Keratinocyte (primary cell): Measurements from ENCODE around the gene TSPYL2. TPM values are rescaled to one million over a fixed set of nuclear protein-coding genes. Genes with fewer than 3 reads are reported as not detected.

Experiments used
- DNase-seq: peaks from one replicate; pipeline ENCODE4 v3.0.0-alpha.2; 2011; ENCODE audit warnings: low read depth, missing footprints, low spot score
- FAIRE-seq: peaks from 2 replicates; lab custom pipeline; 2011; peaks lifted over from hg19 to GRCh38; lab: Jason Lieb, UNC
- H2AFZ ChIP-seq: 2 replicates; pipeline ENCODE4 v1.6.0; 2012; ENCODE audit warnings: low read length, control low read depth, inconsistent platforms; ENCODE audit not compliant: control insufficient read depth
- H3K27ac ChIP-seq: 2 replicates; pipeline ENCODE4 v1.5.1; 2011; ENCODE audit warnings: low read length; ENCODE audit not compliant: control insufficient read depth, insufficient read depth
- H3K27me3 ChIP-seq: 3 replicates; pipeline ENCODE4 v1.6.0; 2011; ENCODE audit warnings: low read length; ENCODE audit not compliant: control insufficient read depth, insufficient read depth; ENCODE audit errors: extremely low read depth
- H3K36me3 ChIP-seq, 2 experiments: 2 replicates in 1 of 2; 3 replicates in 1 of 2; pipeline ENCODE4 v1.5.1; 2011; ENCODE audit warnings: low read length in 2 of 2, mild to moderate bottlenecking in 1 of 2; ENCODE audit not compliant: control insufficient read depth in 2 of 2, insufficient read depth in 2 of 2; ENCODE audit errors: extremely low read depth in 1 of 2
- H3K4me1 ChIP-seq: 3 replicates; pipeline ENCODE4 v1.5.1; 2011; ENCODE audit warnings: low read length; ENCODE audit not compliant: control insufficient read depth, insufficient read depth; ENCODE audit errors: extremely low read depth
- H3K4me2 ChIP-seq: 3 replicates; pipeline ENCODE4 v1.6.0; 2011; ENCODE audit warnings: low read depth, low read length; ENCODE audit not compliant: control insufficient read depth, insufficient read depth; ENCODE audit errors: extremely low read depth
- H3K4me3 ChIP-seq, 3 experiments: fragments of 200-600 bp in 1 of 3; sonication (generic) in 1 of 3; 2 replicates in 2 of 3; 3 replicates in 1 of 3; pipeline ENCODE4 v1.5.1; 2011 to 2016; ENCODE audit warnings: low read length in 3 of 3, mild to moderate bottlenecking in 3 of 3, control low read depth in 2 of 3, inconsistent platforms in 1 of 3, low read depth in 1 of 3, mixed read lengths in 1 of 3, mixed run types in 1 of 3, moderate library complexity in 1 of 3; ENCODE audit not compliant: control insufficient read depth in 2 of 3, insufficient read depth in 2 of 3; ENCODE audit errors: extremely low read depth in 1 of 3
- H3K79me2 ChIP-seq: 2 replicates; pipeline ENCODE4 v1.6.0; 2012; ENCODE audit warnings: low read length; ENCODE audit not compliant: control insufficient read depth, insufficient read depth
- H3K9ac ChIP-seq: 3 replicates; pipeline ENCODE4 v1.6.0; 2011; ENCODE audit warnings: low read length; ENCODE audit not compliant: control insufficient read depth, insufficient read depth; ENCODE audit errors: extremely low read depth
- H3K9me1 ChIP-seq: 3 replicates; pipeline ENCODE4 v1.6.0; 2011; ENCODE audit warnings: low read length; ENCODE audit not compliant: control insufficient read depth, insufficient read depth; ENCODE audit errors: extremely low read depth
- H3K9me3 ChIP-seq: 2 replicates; pipeline ENCODE4 v1.5.1; 2012; ENCODE audit warnings: low read depth, low read length; ENCODE audit not compliant: control insufficient read depth
- H4K20me1 ChIP-seq: 3 replicates; pipeline ENCODE4 v1.6.0; 2011; ENCODE audit warnings: low read length; ENCODE audit not compliant: control insufficient read depth, insufficient read depth; ENCODE audit errors: extremely low read depth
- CTCF ChIP-seq, 3 experiments: IDR thresholded peaks in 1 of 3; conservative IDR thresholded peaks in 1 of 3; optimal IDR thresholded peaks in 1 of 3; 2 replicates in 2 of 3; 3 replicates in 1 of 3; pipeline versions ENCODE3 to v1.5.1; 2011; ENCODE audit warnings: low read length in 3 of 3, mild to moderate bottlenecking in 3 of 3, moderate library complexity in 2 of 3, control low read depth in 1 of 3, inconsistent platforms in 1 of 3; ENCODE audit not compliant: insufficient read depth in 2 of 3; ENCODE audit errors: extremely low read depth in 1 of 3
- EZH2 ChIP-seq: IDR thresholded peaks from one replicate; pipeline ENCODE4 v1.6.1; 2012; ENCODE audit warnings: inconsistent platforms, mild to moderate bottlenecking, low read length, moderate library complexity
- dilution Hi-C: fragments of 300-500 bp; cut with MboI; formaldehyde crosslinking; loops from one replicate; pipeline ENCODE4 v1.7.0; 2020; ENCODE audit warnings: low sequenced_read_pairs; ENCODE audit not compliant: extremely low pct_ligation_motif_present
- polyA plus RNA-seq, 5 experiments: library from polyadenylated mRNA; depleted of rRNA in 3 of 5; stranded (reverse) in 3 of 5; stranded (forward) in 1 of 5; unstranded in 1 of 5; fragments of >200 nt; gene quantifications; 1 replicate in 1 of 5; 2 replicates in 3 of 5; 3 replicates in 1 of 5; pipeline versions ENCODE4 v1.2.1 to v1.2.3, GENCODE V29; 2011 to 2012; ENCODE audit warnings: missing spikeins in 2 of 5, low read depth in 1 of 5, low replicate concordance in 1 of 5

Gene TSPYL2
- polyA plus RNA-seq, 1 donor (not counting 4 experiments of a cell fraction or from before 2014, with no cell fraction given), result 17.9 TPM

- FAIRE-seq, result no peak
- peak overlapping the region; percentile 83 for H3K4me2 ChIP-seq
- H2AFZ ChIP-seq, result peak overlapping the region; percentile 93
- no peaks in the 10 kb centered on the region for H3K36me3 ChIP-seq
- TF ChIP-seq EZH2, result no peak
- no peak for TF ChIP-seq CTCF (optimal IDR thresholded peaks at IDR 0.05 in 1 of 3, IDR thresholded peaks at IDR 0.05 in 1 of 3, conservative IDR thresholded peaks at IDR 0.05 in 1 of 3; ENCODE audit: extremely low read depth in 1 of 3, insufficient read depth in 2 of 3, low read length in 3 of 3)
- no peaks in the 10 kb centered on the region for H3K79me2 ChIP-seq
- H3K4me1 ChIP-seq, result peaks cover 4% of the 10 kb centered on the region
- H3K27ac ChIP-seq, result peak overlapping the region; percentile 76
- H3K4me3 ChIP-seq, result peak overlapping the region; percentile 66 to 78 (median 74)
- H3K27me3 ChIP-seq, result no peaks in the 10 kb centered on the region
- dilution Hi-C loops, result no loop called here
- H4K20me1 ChIP-seq, result no peaks in the 10 kb centered on the region
- H3K9ac ChIP-seq, result peak overlapping the region; percentile 77
- no peaks in the 10 kb centered on the region for H3K9me3 ChIP-seq
- no peaks in the 10 kb centered on the region for H3K9me1 ChIP-seq
- no peak for DNase-seq
These were observed 12.4 kb downstream of the TSPYL2 start for GRCh38 chrX:53094582-53094905.

- no peak for TF ChIP-seq CTCF (optimal IDR thresholded peaks at IDR 0.05 in 1 of 3, IDR thresholded peaks at IDR 0.05 in 1 of 3, conservative IDR thresholded peaks at IDR 0.05 in 1 of 3; ENCODE audit: extremely low read depth in 1 of 3, insufficient read depth in 2 of 3, low read length in 3 of 3)
- no peak for TF ChIP-seq EZH2
These were observed 13.6 kb downstream of the TSPYL2 start for GRCh38 chrX:53095796-53096195.

More at GRCh38 chrX:53095796-53096195, 13.6 kb downstream of the TSPYL2 start:
- Histone ChIP-seq H3K27me3 (no peaks in the 10 kb centered on the region), H3K4me1 (peaks cover 4% of the 10 kb centered on the region), H3K9me1 (no peaks in the 10 kb centered on the region), H3K9me3 (no peaks in the 10 kb centered on the region), H4K20me1 (no peaks in the 10 kb centered on the region), H2AFZ (no peak overlapping the region), H3K4me2 (no peak overlapping the region), H3K36me3 (no peaks in the 10 kb centered on the region), H3K27ac (no peak overlapping the region), H3K79me2 (no peaks in the 10 kb centered on the region), H3K4me3 (no peak overlapping the region), H3K9ac (no peak overlapping the region)
- no peak for FAIRE-seq
- DNase-seq, result no peak
- dilution Hi-C loops, result no loop called here
